Activated naive CD8-positive, alpha-beta T cell (primary cell): ENCODE results near the gene MARF1.
"Not testable (repeated sequence)": the region's sequence is repeated elsewhere in the genome, so short reads cannot be mapped to it uniquely, and the experiment has no call there.

Source experiments
- H3K27ac Mint-ChIP-seq: one replicate; pipeline ENCODE4 v1.8.0; 2021; ENCODE audit warnings: mixed read lengths
- H3K27me3 Mint-ChIP-seq: one replicate; pipeline ENCODE4 v1.8.0; 2021; ENCODE audit warnings: mixed read lengths
- H3K36me3 Mint-ChIP-seq: one replicate; pipeline ENCODE4 v1.8.0; 2021; ENCODE audit warnings: mixed read lengths
- H3K4me1 Mint-ChIP-seq: one replicate; pipeline ENCODE4 v1.8.0; 2021; ENCODE audit warnings: low read depth, mixed read lengths
- H3K4me3 Mint-ChIP-seq: one replicate; pipeline ENCODE4 v1.8.0; 2021; ENCODE audit warnings: mild to moderate bottlenecking, mixed read lengths
- H3K9me3 Mint-ChIP-seq: one replicate; pipeline ENCODE4 v1.8.0; 2021; ENCODE audit warnings: low read depth, mixed read lengths

The MARF1 gene

GRCh38 chr16:15647294-15648014 is 4.5 kb upstream of the MARF1 start:
- H3K36me3 Mint-ChIP-seq, result no peaks in the 10 kb centered on the region
- H3K9me3 Mint-ChIP-seq, result no peaks in the 10 kb centered on the region
- no peaks in the 10 kb centered on the region for H3K27me3 Mint-ChIP-seq
- no peak overlapping the region for H3K4me3 Mint-ChIP-seq
- H3K27ac Mint-ChIP-seq, result no peak overlapping the region
- peaks cover 29% of the 10 kb centered on the region for H3K4me1 Mint-ChIP-seq

- peaks cover 32% of the 10 kb centered on the region for H3K4me1 Mint-ChIP-seq
- H3K27ac Mint-ChIP-seq, H3K36me3 Mint-ChIP-seq, H3K4me3 Mint-ChIP-seq, H3K9me3 Mint-ChIP-seq, H3K27me3 Mint-ChIP-seq: not testable (repeated sequence)
Measured at GRCh38 chr16:15646557-15647293, 3.8 kb upstream of the MARF1 start.

- not testable (repeated sequence) for H3K27me3 Mint-ChIP-seq, H3K9me3 Mint-ChIP-seq, H3K27ac Mint-ChIP-seq, H3K4me3 Mint-ChIP-seq, H3K36me3 Mint-ChIP-seq
- H3K4me1 Mint-ChIP-seq, result peaks cover 42% of the 10 kb centered on the region
Measured at GRCh38 chr16:15644962-15645465, 2.1 kb upstream of the MARF1 start.

GRCh38 chr16:15644267-15644961 is 1.5 kb upstream of the MARF1 start:
- Mint-ChIP-seq H3K27ac (peak overlapping the region; percentile 99), H3K9me3 (no peaks in the 10 kb centered on the region), H3K4me3 (peak overlapping the region; percentile 94), H3K36me3 (no peaks in the 10 kb centered on the region), H3K27me3 (no peaks in the 10 kb centered on the region), H3K4me1 (peaks cover 44% of the 10 kb centered on the region)

GRCh38 chr16:15643946-15644250 is 944 bp upstream of the MARF1 start:
- Mint-ChIP-seq H3K27ac (peak overlapping the region; percentile 99), H3K27me3 (no peaks in the 10 kb centered on the region), H3K36me3 (peaks cover 3% of the 10 kb centered on the region), H3K4me1 (peaks cover 48% of the 10 kb centered on the region), H3K4me3 (peak overlapping the region; percentile 94), H3K9me3 (peaks cover 2% of the 10 kb centered on the region)

DNA sequence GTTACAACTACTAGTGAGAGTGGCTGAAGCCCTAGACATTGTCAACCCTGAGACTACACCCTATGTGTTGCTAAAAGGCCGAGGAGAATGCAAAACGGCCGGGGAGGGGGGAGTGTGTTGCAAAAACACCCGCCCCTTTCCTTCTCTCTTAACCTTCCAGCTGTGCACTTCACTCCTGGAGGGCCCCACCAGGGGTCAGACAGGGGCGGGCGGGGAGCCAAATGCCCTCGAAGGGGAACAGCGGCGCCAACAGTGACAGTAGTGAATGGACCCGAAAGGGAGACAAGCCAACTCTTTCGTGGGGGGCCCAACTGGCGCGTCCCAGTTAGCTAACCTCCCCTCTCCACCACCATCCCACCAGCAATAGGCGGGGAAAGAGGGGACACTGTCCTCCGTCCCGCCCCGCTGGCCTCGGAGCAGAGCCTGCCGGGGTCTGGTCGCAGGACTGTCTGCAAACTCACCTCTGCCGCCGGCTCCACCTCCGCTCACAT is 352 bp downstream of the MARF1 start:
- Mint-ChIP-seq H3K9me3 (peaks cover 6% of the 10 kb centered on the region), H3K27me3 (no peaks in the 10 kb centered on the region), H3K4me3 (peak overlapping the region; percentile 94), H3K4me1 (peaks cover 59% of the 10 kb centered on the region), H3K36me3 (peaks cover 9% of the 10 kb centered on the region), H3K27ac (peak overlapping the region; percentile 99)

DNA sequence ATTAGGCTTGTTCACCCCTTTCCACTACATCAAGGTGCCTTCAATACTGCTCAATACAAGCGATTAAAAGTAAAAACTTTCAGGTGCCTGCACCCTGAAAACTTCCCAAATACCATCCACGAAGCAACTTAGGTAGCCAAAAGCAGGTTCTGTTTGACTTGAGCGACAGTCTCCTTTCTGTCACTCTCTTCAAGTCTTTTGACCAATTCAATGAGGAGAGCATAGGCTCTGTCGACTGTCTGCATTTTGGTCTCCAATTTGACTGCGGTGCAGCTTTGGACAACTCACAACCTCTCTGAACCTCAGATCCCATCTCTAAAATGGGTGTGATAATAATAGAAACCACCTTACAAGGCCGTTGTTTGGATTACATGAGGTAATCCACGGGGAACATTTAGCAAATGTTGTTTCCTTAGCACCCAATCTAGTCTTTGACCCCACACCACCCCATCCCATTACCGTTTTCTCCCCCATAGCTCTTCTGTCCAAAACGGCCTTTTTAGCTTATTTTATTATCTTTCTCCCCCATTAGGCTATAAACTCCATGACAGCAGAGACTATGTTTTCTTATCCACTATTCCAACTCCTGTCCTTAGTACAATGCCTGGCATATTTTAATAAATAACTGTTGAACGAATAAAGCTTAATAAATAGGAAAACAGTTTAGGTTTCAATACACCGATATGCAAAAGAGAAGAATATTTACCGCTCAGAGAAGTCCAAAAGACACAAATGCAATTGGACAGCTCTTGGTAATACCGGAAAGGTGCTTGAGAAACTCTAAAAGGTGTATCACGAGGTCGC is 999 bp downstream of the MARF1 start:
- H3K27me3 Mint-ChIP-seq, result no peaks in the 10 kb centered on the region

GRCh38 chr16:15640966-15641365 is 2.0 kb downstream of the MARF1 start:
- Mint-ChIP-seq H3K36me3 (peaks cover 19% of the 10 kb centered on the region), H3K27ac (peak overlapping the region; percentile 99), H3K9me3 (peaks cover 6% of the 10 kb centered on the region), H3K4me3 (peak overlapping the region; percentile 94), H3K4me1 (peaks cover 76% of the 10 kb centered on the region), H3K27me3 (no peaks in the 10 kb centered on the region)

More for the DNA sequence above, 999 bp downstream of the MARF1 start:
- H3K4me1 Mint-ChIP-seq, result peaks cover 66% of the 10 kb centered on the region
- H3K27ac Mint-ChIP-seq, result peak overlapping the region; percentile 99
- H3K36me3 Mint-ChIP-seq, result peaks cover 13% of the 10 kb centered on the region
- H3K4me3 Mint-ChIP-seq, result peak overlapping the region; percentile 94
- peaks cover 6% of the 10 kb centered on the region for H3K9me3 Mint-ChIP-seq

DNA sequence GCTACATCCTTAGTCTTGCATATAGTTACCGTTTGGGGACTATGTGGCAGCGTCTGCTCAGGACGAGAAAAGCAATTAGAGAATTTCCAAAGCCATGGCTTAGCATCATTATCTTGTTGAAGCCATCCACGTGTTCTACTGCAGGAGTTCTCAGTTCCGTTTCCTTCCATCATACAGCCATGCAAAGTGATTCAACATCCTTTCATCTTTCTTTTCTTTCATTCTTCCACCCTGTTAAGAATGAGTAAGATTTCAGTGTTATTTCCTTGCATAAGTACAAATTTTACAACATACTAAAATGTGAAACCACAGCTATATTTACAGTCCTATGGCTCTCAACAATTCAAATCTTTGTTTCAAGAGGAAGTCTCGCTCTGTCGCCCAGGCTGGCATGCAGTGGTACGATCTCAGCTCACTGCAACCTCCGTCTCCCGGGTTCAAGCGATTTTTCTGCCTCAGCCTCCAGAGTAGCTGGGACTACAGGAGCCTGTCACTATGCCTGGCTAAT is 3.8 kb downstream of the MARF1 start:
- peaks cover 6% of the 10 kb centered on the region for H3K9me3 Mint-ChIP-seq
- H3K4me1 Mint-ChIP-seq, result peaks cover 83% of the 10 kb centered on the region

DNA sequence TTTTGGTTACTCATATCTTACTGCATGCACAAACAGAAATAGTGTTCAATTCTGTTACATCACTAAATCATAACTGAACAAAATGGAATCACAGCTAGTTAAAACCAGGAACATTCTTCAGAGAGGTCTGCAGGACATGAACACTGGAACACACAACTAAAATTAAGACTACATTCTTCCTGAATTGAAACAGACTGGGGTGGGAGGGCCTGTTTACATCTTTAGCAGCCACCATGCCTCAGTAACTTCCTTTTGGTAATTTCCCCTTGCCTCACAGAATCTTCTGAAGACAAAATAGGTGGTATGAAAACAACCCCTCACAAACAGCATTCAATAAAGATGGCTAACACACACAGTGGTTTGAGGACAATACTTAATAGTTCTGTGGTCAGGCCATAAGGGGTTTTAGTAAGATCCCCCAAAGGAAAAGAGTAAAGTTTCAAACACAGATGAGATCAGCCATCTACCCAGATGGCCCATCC is 6.5 kb downstream of the MARF1 start:
- H3K4me1 Mint-ChIP-seq, result peaks cover 86% of the 10 kb centered on the region
- H3K9me3 Mint-ChIP-seq, result peaks cover 6% of the 10 kb centered on the region
- no peaks in the 10 kb centered on the region for H3K27me3 Mint-ChIP-seq
- peak overlapping the region; percentile 80 for H3K4me3 Mint-ChIP-seq
- H3K36me3 Mint-ChIP-seq, result peaks cover 30% of the 10 kb centered on the region
- H3K27ac Mint-ChIP-seq, result peak overlapping the region; percentile 99

More for the DNA sequence above, 3.8 kb downstream of the MARF1 start:
- Mint-ChIP-seq H3K27ac (peak overlapping the region; percentile 99), H3K4me3 (peak overlapping the region; percentile 78), H3K36me3 (peaks cover 22% of the 10 kb centered on the region), H3K27me3 (no peaks in the 10 kb centered on the region)

DNA sequence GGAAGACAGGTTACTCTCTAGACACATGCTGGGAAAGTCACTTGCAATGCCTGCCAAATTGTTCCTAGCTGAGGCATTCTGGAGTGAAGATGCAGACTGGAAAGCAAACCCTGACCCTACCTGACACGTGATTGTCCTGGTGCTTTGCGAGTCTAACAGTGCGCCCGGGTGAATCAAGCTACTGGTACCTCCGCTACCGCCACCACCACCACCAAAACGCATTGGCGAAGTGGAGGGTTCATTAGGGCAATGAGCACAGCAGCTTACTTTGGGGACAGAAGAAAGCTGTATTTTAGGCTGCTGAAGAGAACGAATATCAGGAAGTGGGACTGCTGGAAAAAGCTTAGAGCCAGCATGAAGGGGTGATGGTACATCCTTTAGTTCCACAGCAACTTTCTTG is 7.0 kb downstream of the MARF1 start:
- Mint-ChIP-seq H3K9me3 (peaks cover 6% of the 10 kb centered on the region), H3K36me3 (peaks cover 30% of the 10 kb centered on the region), H3K27me3 (no peaks in the 10 kb centered on the region), H3K4me1 (peaks cover 81% of the 10 kb centered on the region), H3K4me3 (peak overlapping the region; percentile 80), H3K27ac (peak overlapping the region; percentile 99)

DNA sequence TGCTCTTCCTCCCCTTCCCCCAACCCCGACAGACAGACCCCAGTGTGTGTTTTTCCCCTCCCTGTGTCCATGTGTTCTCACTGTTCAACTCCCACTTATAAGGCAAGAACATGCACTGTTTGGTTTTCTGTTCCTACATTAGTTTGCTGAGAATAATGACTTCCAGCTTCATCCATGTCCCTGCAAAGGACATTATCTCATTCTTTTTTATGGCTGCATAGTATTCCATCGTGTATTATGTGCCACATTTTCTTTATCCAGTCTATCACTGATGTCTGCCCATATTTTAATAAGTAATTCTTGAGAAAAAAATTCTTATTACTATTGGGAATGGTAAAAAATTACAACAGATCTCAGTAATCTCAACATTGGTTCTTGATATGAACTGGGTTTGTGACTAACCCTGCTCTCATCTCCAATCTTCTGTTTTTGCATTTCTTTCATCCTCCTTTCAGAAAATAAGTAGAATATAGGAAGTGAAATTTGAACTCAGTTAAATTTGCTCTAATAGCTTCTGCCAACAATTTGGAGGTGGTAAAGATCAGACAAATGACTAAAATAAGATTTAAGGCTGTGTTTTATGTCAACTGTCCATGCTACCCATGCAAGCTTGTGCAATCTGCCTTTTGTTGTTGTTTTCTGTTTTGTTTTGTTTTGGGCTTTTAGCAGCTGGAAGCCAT is 11.1 kb downstream of the MARF1 start:
- Mint-ChIP-seq H3K4me1 (peaks cover 52% of the 10 kb centered on the region), H3K27me3 (no peaks in the 10 kb centered on the region), H3K36me3 (peaks cover 22% of the 10 kb centered on the region), H3K4me3 (no peak overlapping the region), H3K9me3 (no peaks in the 10 kb centered on the region), H3K27ac (peak overlapping the region; percentile 25)

DNA sequence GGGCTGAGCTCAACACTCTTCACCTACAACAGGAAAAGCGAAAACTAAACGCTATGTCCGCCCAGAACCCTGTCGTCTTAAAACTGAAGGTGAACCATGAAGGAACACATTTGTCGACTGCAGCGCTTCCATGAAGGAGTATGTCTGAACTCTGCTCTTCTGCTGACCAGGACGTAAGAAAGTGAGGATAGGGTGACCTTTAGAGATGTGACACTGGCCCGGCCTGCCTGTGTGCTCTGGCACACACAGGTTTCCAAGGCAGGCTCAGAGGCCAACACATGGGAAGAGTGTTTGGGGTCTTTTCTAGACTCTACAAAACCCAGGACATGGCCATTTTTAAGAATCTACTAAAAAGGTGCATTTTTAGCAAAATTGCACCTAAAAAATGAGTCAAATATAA is 21.1 kb downstream of the MARF1 start:
- Mint-ChIP-seq H3K27me3 (no peaks in the 10 kb centered on the region), H3K9me3 (no peaks in the 10 kb centered on the region), H3K36me3 (peaks cover 16% of the 10 kb centered on the region), H3K27ac (peak overlapping the region; percentile 70), H3K4me3 (no peak overlapping the region), H3K4me1 (no peaks in the 10 kb centered on the region)

- Mint-ChIP-seq H3K9me3 (no peaks in the 10 kb centered on the region), H3K36me3 (peaks cover 16% of the 10 kb centered on the region), H3K4me1 (no peaks in the 10 kb centered on the region), H3K27me3 (no peaks in the 10 kb centered on the region), H3K4me3 (no peak overlapping the region), H3K27ac (peak overlapping the region; percentile 70)
Measured at GRCh38 chr16:15621456-15621855, 21.5 kb downstream of the MARF1 start.
